C4-2B (cell line): ENCODE measurements around the gene KCNQ4.

Experiments used
- CTCF ChIP-seq: fragments of 450-650 bp; conservative IDR thresholded peaks from 2 replicates; pipeline ENCODE4 v1.5.1; 2017; ENCODE audit warnings: mild to moderate bottlenecking
- ZFX ChIP-seq: fragments of 450-650 bp; IDR thresholded peaks from 2 replicates; pipeline ENCODE4 v1.6.1; 2017

DNA sequence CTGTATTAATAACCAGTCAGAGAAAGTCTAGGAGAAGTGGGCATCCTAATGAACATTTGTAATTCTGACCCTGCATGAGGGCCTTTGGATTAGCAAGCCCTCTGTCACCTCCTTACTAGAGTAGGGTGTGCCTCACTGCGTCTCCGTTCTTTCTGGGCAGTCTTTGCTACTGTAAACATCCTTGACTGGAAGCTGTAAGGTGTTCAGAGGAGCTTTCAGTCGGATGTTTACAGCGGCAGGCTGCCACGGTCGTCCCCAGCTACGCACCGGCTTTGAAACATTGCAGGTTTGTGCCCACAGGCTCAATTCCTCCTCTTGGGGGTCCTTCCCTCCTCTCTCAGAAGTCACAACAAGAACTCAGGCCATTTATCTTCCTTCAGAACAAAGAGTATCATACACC, 29.4 kb upstream of the KCNQ4 start:
- TF ChIP-seq CTCF: no peak
- no peak for TF ChIP-seq ZFX
